Trophoblast cell (in vitro differentiated cells and primary cell): Measurements from ENCODE around the gene MYH7B.

ENCODE experiments used
- DNase-seq, 2 donors: peaks; one replicate each; pipeline ENCODE4 v3.0.0-alpha.2; 2016
- H2AFZ ChIP-seq: 2 replicates; pipeline ENCODE4 v1.6.1; 2013; ENCODE audit warnings: low read length, moderate library complexity, mild to moderate bottlenecking; ENCODE audit not compliant: insufficient read depth, poor library complexity
- H2AK5ac ChIP-seq: 2 replicates; pipeline ENCODE4 v1.6.1; 2013; ENCODE audit warnings: mild to moderate bottlenecking, low read length
- H2BK120ac ChIP-seq: 2 replicates; pipeline ENCODE4 v1.6.1; 2013; ENCODE audit warnings: low read length, mild to moderate bottlenecking, moderate library complexity; ENCODE audit not compliant: insufficient read depth, poor library complexity
- H2BK12ac ChIP-seq: 2 replicates; pipeline ENCODE4 v1.6.1; 2013; ENCODE audit warnings: mild to moderate bottlenecking, low read length, moderate library complexity
- H2BK5ac ChIP-seq: 2 replicates; pipeline ENCODE4 v1.6.1; 2013; ENCODE audit warnings: low read length, low read depth, moderate library complexity, mild to moderate bottlenecking; ENCODE audit not compliant: poor library complexity
- H3K14ac ChIP-seq: 2 replicates; pipeline ENCODE4 v1.6.1; 2013; ENCODE audit warnings: mild to moderate bottlenecking, low read length
- H3K18ac ChIP-seq: 2 replicates; pipeline ENCODE4 v1.6.1; 2013; ENCODE audit warnings: mild to moderate bottlenecking, low read length
- H3K23ac ChIP-seq: 2 replicates; pipeline ENCODE4 v1.6.1; 2013; ENCODE audit warnings: low read length
- H3K27ac ChIP-seq: 2 replicates; pipeline ENCODE4 v1.5.1; 2013; ENCODE audit warnings: low read depth, mild to moderate bottlenecking, inconsistent platforms, low read length, moderate library complexity
- H3K27me3 ChIP-seq: 2 replicates; pipeline ENCODE4 v1.6.1; 2013; ENCODE audit warnings: inconsistent platforms, mild to moderate bottlenecking, low read length, moderate library complexity; ENCODE audit not compliant: insufficient read depth
- H3K36me3 ChIP-seq, 2 experiments: 1 replicate in 1 of 2; 2 replicates in 1 of 2; pipeline ENCODE4 v1.6.1; 2013; ENCODE audit warnings: low read length in 2 of 2, mild to moderate bottlenecking in 2 of 2, moderate library complexity in 1 of 2; ENCODE audit not compliant: insufficient read depth in 2 of 2, control insufficient read depth in 1 of 2
- H3K4ac ChIP-seq: 2 replicates; pipeline ENCODE4 v1.6.1; 2013; ENCODE audit warnings: low read depth, mild to moderate bottlenecking, low read length, moderate library complexity
- H3K4me1 ChIP-seq, 2 experiments: 1 replicate in 1 of 2; 2 replicates in 1 of 2; pipeline ENCODE4 v1.6.1; 2013; ENCODE audit warnings: low read length in 2 of 2, mild to moderate bottlenecking in 2 of 2, moderate library complexity in 1 of 2; ENCODE audit not compliant: insufficient read depth in 2 of 2, control insufficient read depth in 1 of 2
- H3K4me2 ChIP-seq: 2 replicates; pipeline ENCODE4 v1.6.1; 2013; ENCODE audit warnings: inconsistent platforms, mild to moderate bottlenecking, low read length, moderate library complexity
- H3K4me3 ChIP-seq: 2 replicates; pipeline ENCODE4 v1.5.1; 2013; ENCODE audit warnings: mild to moderate bottlenecking, low read depth, low read length, inconsistent platforms
- H3K79me1 ChIP-seq: one replicate; pipeline ENCODE4 v1.6.1; 2013; ENCODE audit warnings: low read length
- H3K79me2 ChIP-seq: 2 replicates; pipeline ENCODE4 v1.6.1; 2013; ENCODE audit warnings: low read length, mild to moderate bottlenecking; ENCODE audit not compliant: control insufficient read depth, insufficient read depth, poor library complexity
- H3K9ac ChIP-seq: 2 replicates; pipeline ENCODE4 v1.6.1; 2013; ENCODE audit warnings: mild to moderate bottlenecking, low read length
- H3K9me3 ChIP-seq: 2 replicates; pipeline ENCODE4 v1.6.1; 2013; ENCODE audit warnings: low read depth, mild to moderate bottlenecking, control low read depth, inconsistent platforms, low read length; ENCODE audit not compliant: insufficient read depth
- H4K12ac ChIP-seq: 2 replicates; pipeline ENCODE4 v1.6.1; 2013; ENCODE audit warnings: low read depth, mild to moderate bottlenecking, low read length, moderate library complexity
- H4K8ac ChIP-seq: 2 replicates; pipeline ENCODE4 v1.6.1; 2013; ENCODE audit warnings: low read depth, mild to moderate bottlenecking, low read length, moderate library complexity
- H4K91ac ChIP-seq: one replicate; pipeline ENCODE4 v1.6.1; 2013; ENCODE audit warnings: low read depth, mild to moderate bottlenecking, low read length, moderate library complexity
- WGBS: extraction: QIAGEN DNeasy Blood & Tissue Kit; methylation state at CpG from one replicate; pipeline ENCODE4 v1.1.7; 2013; ENCODE audit warnings: missing lambda C conversion rate; ENCODE audit not compliant: insufficient read length, insufficient coverage; ENCODE audit errors: extremely low coverage; 5-methylcytosine and 5-hydroxymethylcytosine counted together

The MYH7B gene

GRCh38 chr20:34964486-34964885, 8.8 kb downstream of the MYH7B start:
- H4K8ac ChIP-seq, result no peak overlapping the region

GRCh38 chr20:34965051-34965450, 9.4 kb downstream of the MYH7B start:
- Histone ChIP-seq H3K9me3 (no peaks in the 10 kb centered on the region), H3K23ac (no peak overlapping the region), H3K9ac (no peak overlapping the region), H2BK12ac (no peak overlapping the region), H3K4me1 (no peaks in the 10 kb centered on the region), H3K18ac (no peak overlapping the region), H3K36me3 (no peaks in the 10 kb centered on the region), H3K79me1 (no peaks in the 10 kb centered on the region), H3K27ac (no peak overlapping the region), H4K8ac (no peak overlapping the region), H3K4ac (no peak overlapping the region), H2BK5ac (no peak overlapping the region), H4K12ac (no peak overlapping the region), H2AK5ac (no peak overlapping the region), H2BK120ac (no peak overlapping the region), H3K27me3 (no peaks in the 10 kb centered on the region), H3K14ac (no peak overlapping the region), H3K4me2 (no peak overlapping the region), H4K91ac (no peak overlapping the region), H2AFZ (no peak overlapping the region), H3K4me3 (no peak overlapping the region), H3K79me2 (no peaks in the 10 kb centered on the region)
- WGBS, result no CpG with 5 or more reads among the region's 5 CpGs
- no peak for DNase-seq

More at GRCh38 chr20:34964486-34964885, 8.8 kb downstream of the MYH7B start:
- H3K9ac ChIP-seq, result no peak overlapping the region
- no peak overlapping the region for H4K91ac ChIP-seq
- H2BK5ac ChIP-seq, result no peak overlapping the region
- no peak overlapping the region for H2BK120ac ChIP-seq
- H3K27ac ChIP-seq, result no peak overlapping the region
- no peak for DNase-seq
- H3K9me3 ChIP-seq, result no peaks in the 10 kb centered on the region
- H2AK5ac ChIP-seq, result no peak overlapping the region
- H2AFZ ChIP-seq, result no peak overlapping the region
- H3K79me2 ChIP-seq, result no peaks in the 10 kb centered on the region
- no peak overlapping the region for H3K14ac ChIP-seq
- no peak overlapping the region for H3K4me2 ChIP-seq
- H3K79me1 ChIP-seq, result no peaks in the 10 kb centered on the region
- H3K27me3 ChIP-seq, result no peaks in the 10 kb centered on the region
- no peaks in the 10 kb centered on the region for H3K4me1 ChIP-seq
- no peak overlapping the region for H3K23ac ChIP-seq
- no peak overlapping the region for H3K4me3 ChIP-seq
- H4K12ac ChIP-seq, result no peak overlapping the region
- H2BK12ac ChIP-seq, result no peak overlapping the region
- no peaks in the 10 kb centered on the region for H3K36me3 ChIP-seq
- H3K4ac ChIP-seq, result no peak overlapping the region
- H3K18ac ChIP-seq, result no peak overlapping the region
- WGBS, result no CpG with 5 or more reads among the region's 5 CpGs

GRCh38 chr20:34967421-34967820, 11.8 kb downstream of the MYH7B start:
- Histone ChIP-seq H3K27ac (no peak overlapping the region), H3K4me3 (no peak overlapping the region), H3K79me1 (no peaks in the 10 kb centered on the region), H3K18ac (no peak overlapping the region), H3K14ac (no peak overlapping the region), H2AFZ (no peak overlapping the region), H3K4ac (no peak overlapping the region), H2BK12ac (no peak overlapping the region), H2BK5ac (no peak overlapping the region), H4K12ac (no peak overlapping the region), H4K8ac (no peak overlapping the region), H2AK5ac (no peak overlapping the region), H4K91ac (no peak overlapping the region), H3K23ac (no peak overlapping the region), H2BK120ac (no peak overlapping the region), H3K9me3 (no peaks in the 10 kb centered on the region), H3K9ac (no peak overlapping the region), H3K27me3 (no peaks in the 10 kb centered on the region), H3K79me2 (no peaks in the 10 kb centered on the region), H3K4me2 (no peak overlapping the region), H3K36me3 (no peaks in the 10 kb centered on the region), H3K4me1 (no peaks in the 10 kb centered on the region)
- whole genome bisulfite sequencing, result no CpG with 5 or more reads among the region's 5 CpGs
- DNase-seq, result no peak

GRCh38 chr20:34968042-34968775, 12.5 kb downstream of the MYH7B start:
- Histone ChIP-seq H2BK120ac (no peak overlapping the region), H3K79me2 (no peaks in the 10 kb centered on the region), H3K4me2 (no peak overlapping the region), H3K4ac (no peak overlapping the region), H4K12ac (no peak overlapping the region), H2BK5ac (no peak overlapping the region), H4K8ac (no peak overlapping the region), H3K9ac (no peak overlapping the region), H2AK5ac (no peak overlapping the region), H3K4me1 (no peaks in the 10 kb centered on the region), H3K27ac (no peak overlapping the region), H3K36me3 (no peaks in the 10 kb centered on the region), H3K4me3 (no peak overlapping the region), H3K27me3 (no peaks in the 10 kb centered on the region), H3K79me1 (no peaks in the 10 kb centered on the region), H3K23ac (no peak overlapping the region), H2AFZ (no peak overlapping the region), H3K18ac (no peak overlapping the region), H3K14ac (no peak overlapping the region), H3K9me3 (no peaks in the 10 kb centered on the region), H2BK12ac (no peak overlapping the region), H4K91ac (no peak overlapping the region)
- no CpG with 5 or more reads among the region's 7 CpGs for WGBS
- no peak for DNase-seq
